Panc1 (cell line): ENCODE data around the gene LAMP2.

ENCODE experiments used
- POLR2AphosphoS5 ChIP-seq: IDR thresholded peaks from 2 replicates; pipeline ENCODE4 v1.6.1; 2012; ENCODE audit warnings: mild to moderate bottlenecking, low read depth, low read length, moderate library complexity
- SIN3A ChIP-seq: IDR thresholded peaks from 2 replicates; pipeline ENCODE4 v1.6.1; 2012; ENCODE audit warnings: low read depth, mild to moderate bottlenecking, low read length, moderate library complexity, borderline replicate concordance; ENCODE audit not compliant: insufficient read depth
- TCF7L2 ChIP-seq: IDR thresholded peaks from 2 replicates; pipeline ENCODE4 v1.6.1; 2011; ENCODE audit warnings: mild to moderate bottlenecking, low read depth, low read length, inconsistent platforms
- TF ChIP-seq, protein P1 (sequence below): fragments of 450-650 bp; IDR thresholded peaks from 2 replicates; pipeline ENCODE4 v1.5.1; 2017; ENCODE audit warnings: mild to moderate bottlenecking
- TF ChIP-seq, protein P2 (sequence below), 2 experiments: IDR thresholded peaks; 2 replicates each; pipeline ENCODE4 v1.6.1; 2011 to 2012; ENCODE audit warnings: low read depth in 2 of 2, control low read depth in 1 of 2, low read length in 1 of 2, mild to moderate bottlenecking in 1 of 2, moderate library complexity in 1 of 2; ENCODE audit not compliant: insufficient read depth in 1 of 2

DNA sequence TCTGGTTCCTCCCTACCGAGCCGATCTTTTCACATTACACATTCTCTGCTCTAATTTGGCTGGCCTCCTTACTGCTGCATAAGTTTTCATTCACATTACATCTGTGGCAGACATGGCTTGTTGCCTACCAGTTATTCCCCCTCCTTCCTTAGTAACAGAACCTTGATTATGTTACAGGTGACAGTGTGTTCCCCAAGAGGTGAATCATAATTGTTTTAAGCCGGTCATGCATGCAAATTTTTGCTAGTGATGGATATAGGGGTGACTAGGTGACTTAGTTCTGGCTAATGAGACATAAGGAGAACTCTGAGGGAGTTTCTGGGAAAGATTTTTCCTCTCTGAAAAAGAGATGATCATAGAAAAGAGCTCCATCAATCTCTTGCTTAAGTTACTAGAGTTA, 8.4 kb upstream of the LAMP2 start:
- TF ChIP-seq POLR2AphosphoS5, result no peak
- TF ChIP-seq, protein P1, sequence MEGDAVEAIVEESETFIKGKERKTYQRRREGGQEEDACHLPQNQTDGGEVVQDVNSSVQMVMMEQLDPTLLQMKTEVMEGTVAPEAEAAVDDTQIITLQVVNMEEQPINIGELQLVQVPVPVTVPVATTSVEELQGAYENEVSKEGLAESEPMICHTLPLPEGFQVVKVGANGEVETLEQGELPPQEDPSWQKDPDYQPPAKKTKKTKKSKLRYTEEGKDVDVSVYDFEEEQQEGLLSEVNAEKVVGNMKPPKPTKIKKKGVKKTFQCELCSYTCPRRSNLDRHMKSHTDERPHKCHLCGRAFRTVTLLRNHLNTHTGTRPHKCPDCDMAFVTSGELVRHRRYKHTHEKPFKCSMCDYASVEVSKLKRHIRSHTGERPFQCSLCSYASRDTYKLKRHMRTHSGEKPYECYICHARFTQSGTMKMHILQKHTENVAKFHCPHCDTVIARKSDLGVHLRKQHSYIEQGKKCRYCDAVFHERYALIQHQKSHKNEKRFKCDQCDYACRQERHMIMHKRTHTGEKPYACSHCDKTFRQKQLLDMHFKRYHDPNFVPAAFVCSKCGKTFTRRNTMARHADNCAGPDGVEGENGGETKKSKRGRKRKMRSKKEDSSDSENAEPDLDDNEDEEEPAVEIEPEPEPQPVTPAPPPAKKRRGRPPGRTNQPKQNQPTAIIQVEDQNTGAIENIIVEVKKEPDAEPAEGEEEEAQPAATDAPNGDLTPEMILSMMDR, result no peak
- TF ChIP-seq, protein P2, sequence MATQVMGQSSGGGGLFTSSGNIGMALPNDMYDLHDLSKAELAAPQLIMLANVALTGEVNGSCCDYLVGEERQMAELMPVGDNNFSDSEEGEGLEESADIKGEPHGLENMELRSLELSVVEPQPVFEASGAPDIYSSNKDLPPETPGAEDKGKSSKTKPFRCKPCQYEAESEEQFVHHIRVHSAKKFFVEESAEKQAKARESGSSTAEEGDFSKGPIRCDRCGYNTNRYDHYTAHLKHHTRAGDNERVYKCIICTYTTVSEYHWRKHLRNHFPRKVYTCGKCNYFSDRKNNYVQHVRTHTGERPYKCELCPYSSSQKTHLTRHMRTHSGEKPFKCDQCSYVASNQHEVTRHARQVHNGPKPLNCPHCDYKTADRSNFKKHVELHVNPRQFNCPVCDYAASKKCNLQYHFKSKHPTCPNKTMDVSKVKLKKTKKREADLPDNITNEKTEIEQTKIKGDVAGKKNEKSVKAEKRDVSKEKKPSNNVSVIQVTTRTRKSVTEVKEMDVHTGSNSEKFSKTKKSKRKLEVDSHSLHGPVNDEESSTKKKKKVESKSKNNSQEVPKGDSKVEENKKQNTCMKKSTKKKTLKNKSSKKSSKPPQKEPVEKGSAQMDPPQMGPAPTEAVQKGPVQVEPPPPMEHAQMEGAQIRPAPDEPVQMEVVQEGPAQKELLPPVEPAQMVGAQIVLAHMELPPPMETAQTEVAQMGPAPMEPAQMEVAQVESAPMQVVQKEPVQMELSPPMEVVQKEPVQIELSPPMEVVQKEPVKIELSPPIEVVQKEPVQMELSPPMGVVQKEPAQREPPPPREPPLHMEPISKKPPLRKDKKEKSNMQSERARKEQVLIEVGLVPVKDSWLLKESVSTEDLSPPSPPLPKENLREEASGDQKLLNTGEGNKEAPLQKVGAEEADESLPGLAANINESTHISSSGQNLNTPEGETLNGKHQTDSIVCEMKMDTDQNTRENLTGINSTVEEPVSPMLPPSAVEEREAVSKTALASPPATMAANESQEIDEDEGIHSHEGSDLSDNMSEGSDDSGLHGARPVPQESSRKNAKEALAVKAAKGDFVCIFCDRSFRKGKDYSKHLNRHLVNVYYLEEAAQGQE (IDR thresholded peaks at IDR 0.05; ENCODE audit: insufficient read depth in 1 of 2, low read depth in 2 of 2, low read length in 1 of 2), result no peak
- TF ChIP-seq SIN3A, result no peak
- TF ChIP-seq TCF7L2, result no peak
